ENCODE data around the gene TBL3. TPM values are rescaled to one million over a fixed set of nuclear protein-coding genes. Genes with fewer than 3 reads are reported as not detected.

TBL3 gene
- total RNA-seq, 2 donors from 2014 or later, result 19.5 to 20.8 TPM

GRCh38 chr16:1964506-1965395 is 7.1 kb upstream of the TBL3 start, which contains the start of gene RPS2:
RPS2 (minus strand) TSS chr16:1964826; CDS start chr16:1964625, 201 bp downstream.
- DNase-seq, result peak; percentile 96 to 99 (median 98)
- peaks cover 45% of the 10 kb centered on the region for H3K4me1 Mint-ChIP-seq
- peak; percentile 91 for ATAC-seq
- peaks cover 4% of the 10 kb centered on the region for H3K36me3 Mint-ChIP-seq (ENCODE audit: low read depth)
- no peaks in the 10 kb centered on the region for H3K27me3 Mint-ChIP-seq
- no peaks in the 10 kb centered on the region for H3K9me3 ChIP-seq (ENCODE audit: control insufficient read depth, low read length, poor library complexity, severe bottlenecking)
- H3K27ac Mint-ChIP-seq, result peak within 1 kb of the TSS; percentile 98
- peak within 1 kb of the TSS; percentile 93 for H3K4me3 Mint-ChIP-seq

GRCh38 chr16:1965396-1966001 is 6.4 kb upstream of the TBL3 start:
- H3K27me3 Mint-ChIP-seq, result no peaks in the 10 kb centered on the region
- ATAC-seq (no peak), DNase-seq (no peak)
- peak overlapping the region; percentile 93 for H3K4me3 Mint-ChIP-seq
- H3K36me3 Mint-ChIP-seq (ENCODE audit: low read depth), result peaks cover 4% of the 10 kb centered on the region
- H3K4me1 Mint-ChIP-seq, result peaks cover 41% of the 10 kb centered on the region
- H3K27ac Mint-ChIP-seq, result peak overlapping the region; percentile 98
- no peaks in the 10 kb centered on the region for H3K9me3 ChIP-seq (ENCODE audit: control insufficient read depth, low read length, poor library complexity, severe bottlenecking)

- peak within 1 kb of the TSS; percentile 98 for H3K27ac Mint-ChIP-seq
- H3K9me3 ChIP-seq (ENCODE audit: control insufficient read depth, low read length, poor library complexity, severe bottlenecking), result no peaks in the 10 kb centered on the region
- H3K27me3 Mint-ChIP-seq, result no peaks in the 10 kb centered on the region
- peak within 1 kb of the TSS; percentile 93 for H3K4me3 Mint-ChIP-seq
- H3K36me3 Mint-ChIP-seq (ENCODE audit: low read depth), result peaks cover 4% of the 10 kb centered on the region
- no peak for ATAC-seq
- H3K4me1 Mint-ChIP-seq, result peaks cover 39% of the 10 kb centered on the region
- DNase-seq, result no peak
Measured at GRCh38 chr16:1966460-1966859, 5.4 kb upstream of the TBL3 start, which contains the start of gene RNF151. RNF151 (plus strand) TSS chr16:1966856; CDS start chr16:1966882, 26 bp downstream.

- Mint-ChIP-seq H3K4me3 (no peak overlapping the region), H3K4me1 (peaks cover 48% of the 10 kb centered on the region), H3K36me3 (ENCODE audit: low read depth) (peaks cover 6% of the 10 kb centered on the region), H3K27me3 (no peaks in the 10 kb centered on the region), H3K27ac (no peak overlapping the region)
- no peaks in the 10 kb centered on the region for H3K9me3 ChIP-seq (ENCODE audit: control insufficient read depth, low read length, poor library complexity, severe bottlenecking)
- DNase-seq (no peak), ATAC-seq (no peak)
Measured at GRCh38 chr16:1968146-1968953, 3.5 kb upstream of the TBL3 start.

- peak overlapping the region; percentile 97 for H3K27ac Mint-ChIP-seq
- H3K4me3 Mint-ChIP-seq, result peak overlapping the region; percentile 98
- H3K36me3 Mint-ChIP-seq (ENCODE audit: low read depth), result peaks cover 8% of the 10 kb centered on the region
- H3K27me3 Mint-ChIP-seq, result no peaks in the 10 kb centered on the region
- DNase-seq (no peak), ATAC-seq (no peak)
- H3K9me3 ChIP-seq (ENCODE audit: control insufficient read depth, low read length, poor library complexity, severe bottlenecking), result no peaks in the 10 kb centered on the region
- H3K4me1 Mint-ChIP-seq, result peaks cover 25% of the 10 kb centered on the region
Measured at GRCh38 chr16:1972490-1972877, 631 bp downstream of the TBL3 start.

- DNase-seq (no peak), ATAC-seq (no peak)
- H3K4me1 Mint-ChIP-seq, result peaks cover 24% of the 10 kb centered on the region
- H3K9me3 ChIP-seq (ENCODE audit: control insufficient read depth, low read length, poor library complexity, severe bottlenecking), result no peaks in the 10 kb centered on the region
- no peaks in the 10 kb centered on the region for H3K27me3 Mint-ChIP-seq
- no peak overlapping the region for H3K4me3 Mint-ChIP-seq
- H3K36me3 Mint-ChIP-seq (ENCODE audit: low read depth), result peaks cover 8% of the 10 kb centered on the region
- no peak overlapping the region for H3K27ac Mint-ChIP-seq
Measured at GRCh38 chr16:1973461-1974156, 1.8 kb downstream of the TBL3 start.

- no peak for ATAC-seq
- H3K36me3 Mint-ChIP-seq (ENCODE audit: low read depth), result peaks cover 8% of the 10 kb centered on the region
Measured at GRCh38 chr16:1974157-1975070, 2.6 kb downstream of the TBL3 start.

GRCh38 chr16:1975432-1976215 is 3.8 kb downstream of the TBL3 start:
- Mint-ChIP-seq H3K27me3 (peaks cover 2% of the 10 kb centered on the region), H3K4me1 (peaks cover 21% of the 10 kb centered on the region), H3K36me3 (ENCODE audit: low read depth) (peaks cover 8% of the 10 kb centered on the region), H3K4me3 (no peak overlapping the region), H3K27ac (no peak overlapping the region)
- H3K9me3 ChIP-seq (ENCODE audit: control insufficient read depth, low read length, poor library complexity, severe bottlenecking), result no peaks in the 10 kb centered on the region
- ATAC-seq (no peak), DNase-seq (no peak)

More at GRCh38 chr16:1974157-1975070, 2.6 kb downstream of the TBL3 start:
- H3K9me3 ChIP-seq (ENCODE audit: control insufficient read depth, low read length, poor library complexity, severe bottlenecking), result no peaks in the 10 kb centered on the region
- H3K4me1 Mint-ChIP-seq, result peaks cover 24% of the 10 kb centered on the region
- no peak for DNase-seq
- H3K27ac Mint-ChIP-seq, result no peak overlapping the region
- H3K27me3 Mint-ChIP-seq, result no peaks in the 10 kb centered on the region
- H3K4me3 Mint-ChIP-seq, result no peak overlapping the region

- H3K9me3 ChIP-seq (ENCODE audit: control insufficient read depth, low read length, poor library complexity, severe bottlenecking), result no peaks in the 10 kb centered on the region
- Mint-ChIP-seq H3K36me3 (ENCODE audit: low read depth) (peaks cover 8% of the 10 kb centered on the region), H3K4me1 (peaks cover 18% of the 10 kb centered on the region), H3K27me3 (peaks cover 8% of the 10 kb centered on the region), H3K4me3 (no peak overlapping the region), H3K27ac (no peak overlapping the region)
- ATAC-seq, result no peak
- no peak for DNase-seq
Measured at GRCh38 chr16:1976216-1976520, 4.3 kb downstream of the TBL3 start.

- H3K36me3 Mint-ChIP-seq (ENCODE audit: low read depth), result peaks cover 5% of the 10 kb centered on the region
Measured at GRCh38 chr16:1976951-1977874, 5.4 kb downstream of the TBL3 start.

GRCh38 chr16:1977875-1978268 is 6.0 kb downstream of the TBL3 start:
- Mint-ChIP-seq H3K27me3 (peaks cover 14% of the 10 kb centered on the region), H3K4me1 (peaks cover 6% of the 10 kb centered on the region), H3K4me3 (no peak overlapping the region), H3K36me3 (ENCODE audit: low read depth) (peaks cover 5% of the 10 kb centered on the region), H3K27ac (no peak overlapping the region)
- H3K9me3 ChIP-seq (ENCODE audit: control insufficient read depth, low read length, poor library complexity, severe bottlenecking), result no peaks in the 10 kb centered on the region
- ATAC-seq, result no peak
- no peak for DNase-seq

More at GRCh38 chr16:1976951-1977874, 5.4 kb downstream of the TBL3 start:
- no peaks in the 10 kb centered on the region for H3K9me3 ChIP-seq (ENCODE audit: control insufficient read depth, low read length, poor library complexity, severe bottlenecking)
- H3K27ac Mint-ChIP-seq, result no peak overlapping the region
- DNase-seq, result no peak
- peaks cover 9% of the 10 kb centered on the region for H3K4me1 Mint-ChIP-seq
- no peak overlapping the region for H3K4me3 Mint-ChIP-seq
- H3K27me3 Mint-ChIP-seq, result peaks cover 14% of the 10 kb centered on the region
- no peak for ATAC-seq
